AG10803 (cell line): ENCODE results near the gene CYP19A1.

Experiments used
- DNase-seq: peaks from one replicate; pipeline ENCODE4 v3.0.0; 2010; ENCODE audit warnings: low read depth
- H3K4me3 ChIP-seq: 2 replicates; pipeline ENCODE4 v1.5.1; 2011; ENCODE audit warnings: mild to moderate bottlenecking, low read length, control low read depth
- TF ChIP-seq, protein P1 (sequence below): conservative IDR thresholded peaks from 2 replicates; pipeline ENCODE4 v1.5.1; 2011; ENCODE audit warnings: mild to moderate bottlenecking, low read length, control low read depth, inconsistent platforms

CYP19A1 gene

GRCh38 chr15:51365417-51365816 is 27.0 kb upstream of the CYP19A1 start:
- TF ChIP-seq, protein P1, sequence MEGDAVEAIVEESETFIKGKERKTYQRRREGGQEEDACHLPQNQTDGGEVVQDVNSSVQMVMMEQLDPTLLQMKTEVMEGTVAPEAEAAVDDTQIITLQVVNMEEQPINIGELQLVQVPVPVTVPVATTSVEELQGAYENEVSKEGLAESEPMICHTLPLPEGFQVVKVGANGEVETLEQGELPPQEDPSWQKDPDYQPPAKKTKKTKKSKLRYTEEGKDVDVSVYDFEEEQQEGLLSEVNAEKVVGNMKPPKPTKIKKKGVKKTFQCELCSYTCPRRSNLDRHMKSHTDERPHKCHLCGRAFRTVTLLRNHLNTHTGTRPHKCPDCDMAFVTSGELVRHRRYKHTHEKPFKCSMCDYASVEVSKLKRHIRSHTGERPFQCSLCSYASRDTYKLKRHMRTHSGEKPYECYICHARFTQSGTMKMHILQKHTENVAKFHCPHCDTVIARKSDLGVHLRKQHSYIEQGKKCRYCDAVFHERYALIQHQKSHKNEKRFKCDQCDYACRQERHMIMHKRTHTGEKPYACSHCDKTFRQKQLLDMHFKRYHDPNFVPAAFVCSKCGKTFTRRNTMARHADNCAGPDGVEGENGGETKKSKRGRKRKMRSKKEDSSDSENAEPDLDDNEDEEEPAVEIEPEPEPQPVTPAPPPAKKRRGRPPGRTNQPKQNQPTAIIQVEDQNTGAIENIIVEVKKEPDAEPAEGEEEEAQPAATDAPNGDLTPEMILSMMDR = no peak
- H3K4me3 ChIP-seq = no peak overlapping the region

DNA sequence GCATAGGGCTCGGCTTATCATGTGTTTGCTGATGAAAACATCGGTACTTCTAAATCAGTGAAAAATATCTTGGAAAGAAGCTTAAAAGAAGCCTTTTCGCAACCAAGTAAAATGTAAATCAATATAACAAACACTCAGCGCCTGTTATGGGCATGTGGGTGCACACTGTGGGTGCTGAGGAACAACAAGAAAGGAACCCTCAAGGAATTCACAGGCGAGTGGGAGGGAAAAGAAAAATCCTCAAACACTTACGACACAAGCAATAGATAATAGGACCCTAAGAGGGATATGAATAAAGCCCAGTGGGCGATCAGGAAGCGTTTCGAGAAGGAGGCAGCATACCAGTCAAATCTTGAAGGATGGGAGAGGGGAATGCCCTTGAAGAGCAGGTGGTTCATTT is 25.0 kb upstream of the CYP19A1 start:
- DNase-seq = no peak
- TF ChIP-seq, protein P1 = no peak

More at GRCh38 chr15:51365417-51365816, 27.0 kb upstream of the CYP19A1 start:
- no peak for DNase-seq

GRCh38 chr15:51359981-51360380 is 21.6 kb upstream of the CYP19A1 start:
- TF ChIP-seq, protein P1 = no peak
- no peak overlapping the region for H3K4me3 ChIP-seq
- no peak for DNase-seq

More for the DNA sequence above, 25.0 kb upstream of the CYP19A1 start:
- H3K4me3 ChIP-seq = no peak overlapping the region

DNA sequence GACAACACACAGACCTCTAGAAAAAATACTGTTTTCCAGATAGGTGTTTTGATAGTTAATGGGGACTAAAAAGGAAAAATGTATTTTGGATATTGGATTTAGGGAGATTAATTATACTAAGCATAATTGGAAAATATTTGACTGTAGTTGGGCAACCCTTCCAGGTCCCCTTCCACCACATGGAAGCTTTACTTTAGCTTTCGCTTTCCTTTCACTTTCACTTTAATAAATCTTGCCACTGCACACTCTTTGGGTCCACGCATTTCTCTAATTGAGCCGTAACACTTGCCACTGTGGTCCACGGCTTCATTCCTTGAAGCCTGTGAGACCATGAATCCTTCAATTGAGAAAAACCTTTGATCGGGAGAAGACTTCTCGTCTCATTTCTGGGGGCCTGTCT is 18.6 kb upstream of the CYP19A1 start:
- DNase-seq = no peak
- TF ChIP-seq, protein P1 = no peak
- H3K4me3 ChIP-seq = no peak overlapping the region

- no peak overlapping the region for H3K4me3 ChIP-seq
- no peak for DNase-seq
- TF ChIP-seq, protein P1 = no peak
Measured at GRCh38 chr15:51356147-51356546, 17.8 kb upstream of the CYP19A1 start.

- no peak overlapping the region for H3K4me3 ChIP-seq
- DNase-seq = no peak
- TF ChIP-seq, protein P1 = no peak
Measured at GRCh38 chr15:51355096-51355495, 16.7 kb upstream of the CYP19A1 start.

DNA sequence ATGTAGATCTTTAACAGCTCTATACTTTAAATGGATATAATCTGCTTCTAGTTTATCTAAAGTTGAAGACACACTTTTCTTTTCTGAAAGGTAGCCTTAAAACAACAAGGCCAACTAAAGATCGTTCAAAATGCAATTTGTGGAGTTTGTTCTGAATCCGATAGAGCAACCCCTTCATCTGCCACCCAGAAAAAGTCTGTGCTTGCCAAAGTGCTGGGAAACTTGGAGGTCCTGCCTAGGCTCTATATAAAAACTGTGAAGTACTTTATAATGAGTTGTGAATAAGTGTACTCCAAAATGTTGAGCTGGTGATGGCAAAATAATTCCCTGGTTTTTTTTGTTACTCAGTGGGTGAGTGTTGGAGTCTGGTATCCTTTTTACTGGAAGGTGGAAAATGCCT is 15.6 kb upstream of the CYP19A1 start:
- no peak for DNase-seq
- no peak overlapping the region for H3K4me3 ChIP-seq
- TF ChIP-seq, protein P1 = no peak
